Suprapubic skin (tissue), 4 donors: ENCODE measurements around the gene EVL. TPM values are rescaled to one million over a fixed set of nuclear protein-coding genes. Genes with fewer than 3 reads are reported as not detected.

ENCODE experiments used
- DNase-seq, 2 donors: peaks; one replicate each; pipeline ENCODE4 v3.0.0-alpha.2; 2019; ENCODE audit warnings: low spot score in 2 of 2
- H3K27ac ChIP-seq: fragments of 200-600 bp; sonication (generic); one replicate; pipeline ENCODE4 v1.5.1; 2019
- H3K27me3 ChIP-seq: fragments of 200-600 bp; sonication (generic); one replicate; pipeline ENCODE4 v1.5.1; 2019
- H3K36me3 ChIP-seq: fragments of 200-600 bp; sonication (generic); one replicate; pipeline ENCODE4 v1.5.1; 2019
- H3K4me1 ChIP-seq: fragments of 200-600 bp; sonication (generic); one replicate; pipeline ENCODE4 v1.5.1; 2019
- H3K4me3 ChIP-seq: fragments of 200-600 bp; sonication (generic); one replicate; pipeline ENCODE4 v1.5.1; 2019; ENCODE audit warnings: mild to moderate bottlenecking
- H3K9me3 ChIP-seq: fragments of 200-600 bp; sonication (generic); one replicate; pipeline ENCODE4 v1.5.1; 2019
- CTCF ChIP-seq, 2 donors: fragments of 200-600 bp in 1 of 2; fragments of 450-650 bp in 1 of 2; sonication (generic) in 1 of 2; IDR thresholded peaks; one replicate each; pipeline ENCODE4 v1.5.1; 2016 to 2019; ENCODE audit warnings: antibody characterized with exemption in 2 of 2, mild to moderate bottlenecking in 1 of 2, moderate library complexity in 1 of 2
- EP300 ChIP-seq: sonication (generic); formaldehyde crosslinking; IDR thresholded peaks from one replicate; pipeline ENCODE4 v1.6.1; 2017; ENCODE audit warnings: antibody characterized with exemption
- POLR2A ChIP-seq, 2 donors: fragments of 450-650 bp; IDR thresholded peaks; one replicate each; pipeline ENCODE4 v1.6.1; 2017; ENCODE audit warnings: antibody characterized with exemption in 2 of 2, mild to moderate bottlenecking in 2 of 2, moderate library complexity in 2 of 2
- POLR2AphosphoS5 ChIP-seq, 3 donors: sonication (generic); formaldehyde crosslinking; IDR thresholded peaks; one replicate each; pipeline ENCODE4 v1.6.1; 2017; ENCODE audit warnings: antibody characterized with exemption in 3 of 3
- WGBS: methylation state at CpG from one replicate; pipeline ENCODE4 v1.1.5; 2018; 5-methylcytosine and 5-hydroxymethylcytosine counted together
- total RNA-seq, 4 donors: library from RNA; depleted of rRNA; stranded (reverse); fragments of >200 nt; gene quantifications; one replicate each; pipeline ENCODE4 v1.1.0, GENCODE V29; 2016

EVL gene
- total RNA-seq, 4 donors from 2014 or later, result 48.8 to 80.0 (median 61.4) TPM

- no peaks in the 10 kb centered on the region for H3K36me3 ChIP-seq
- no peak overlapping the region for H3K27ac ChIP-seq
- DNase-seq, result no peak
- peaks cover 29% of the 10 kb centered on the region for H3K4me1 ChIP-seq
- H3K27me3 ChIP-seq, result no peaks in the 10 kb centered on the region
- no peaks in the 10 kb centered on the region for H3K9me3 ChIP-seq
- TF ChIP-seq POLR2A (IDR thresholded peaks at IDR 0.05) (no peak), EP300 (no peak), CTCF (IDR thresholded peaks at IDR 0.05) (no peak), POLR2AphosphoS5 (IDR thresholded peaks at IDR 0.05) (no peak)
- no peak overlapping the region for H3K4me3 ChIP-seq
Measured at GRCh38 chr14:100034961-100035500, 30.2 kb upstream of the EVL start.

- Histone ChIP-seq H3K27me3 (no peaks in the 10 kb centered on the region), H3K27ac (no peak overlapping the region), H3K4me3 (no peak overlapping the region), H3K9me3 (no peaks in the 10 kb centered on the region), H3K36me3 (no peaks in the 10 kb centered on the region), H3K4me1 (peaks cover 22% of the 10 kb centered on the region)
- TF ChIP-seq POLR2AphosphoS5 (IDR thresholded peaks at IDR 0.05), result no peak
- TF ChIP-seq POLR2A (IDR thresholded peaks at IDR 0.05), result no peak
- no peak for TF ChIP-seq EP300
- no peak for TF ChIP-seq CTCF (IDR thresholded peaks at IDR 0.05)
- 89% methylated on average over 2 of the region's 2 CpGs for WGBS
- no peak for DNase-seq
Measured at GRCh38 chr14:100035700-100036099, 29.5 kb upstream of the EVL start.

- TF ChIP-seq CTCF (IDR thresholded peaks at IDR 0.05) (no peak), POLR2A (IDR thresholded peaks at IDR 0.05) (no peak), POLR2AphosphoS5 (IDR thresholded peaks at IDR 0.05) (no peak), EP300 (no peak)
- Histone ChIP-seq H3K36me3 (no peaks in the 10 kb centered on the region), H3K9me3 (no peaks in the 10 kb centered on the region), H3K4me1 (peaks cover 6% of the 10 kb centered on the region), H3K27me3 (no peaks in the 10 kb centered on the region), H3K27ac (no peak overlapping the region), H3K4me3 (no peak overlapping the region)
- DNase-seq, result no peak
- 64% methylated on average over 2 of the region's 2 CpGs for WGBS
Measured at GRCh38 chr14:100037353-100037752, 27.9 kb upstream of the EVL start.

GRCh38 chr14:100038065-100038464 lies 27.2 kb upstream of the EVL start:
- 81% methylated on average over 5 of the region's 5 CpGs for WGBS
- no peak overlapping the region for H3K4me3 ChIP-seq
- no peak overlapping the region for H3K27ac ChIP-seq
- no peaks in the 10 kb centered on the region for H3K27me3 ChIP-seq
- H3K4me1 ChIP-seq, result no peaks in the 10 kb centered on the region
- no peak for DNase-seq
- H3K9me3 ChIP-seq, result no peaks in the 10 kb centered on the region
- TF ChIP-seq POLR2AphosphoS5 (IDR thresholded peaks at IDR 0.05), result no peak
- no peak for TF ChIP-seq CTCF (IDR thresholded peaks at IDR 0.05)
- TF ChIP-seq POLR2A (IDR thresholded peaks at IDR 0.05), result no peak
- TF ChIP-seq EP300, result no peak
- H3K36me3 ChIP-seq, result no peaks in the 10 kb centered on the region

- no peak overlapping the region for H3K4me3 ChIP-seq
- H3K4me1 ChIP-seq, result no peaks in the 10 kb centered on the region
- H3K9me3 ChIP-seq, result no peaks in the 10 kb centered on the region
- DNase-seq, result no peak
- TF ChIP-seq CTCF (IDR thresholded peaks at IDR 0.05) (no peak), POLR2AphosphoS5 (IDR thresholded peaks at IDR 0.05) (no peak), EP300 (no peak), POLR2A (IDR thresholded peaks at IDR 0.05) (no peak)
- no peaks in the 10 kb centered on the region for H3K36me3 ChIP-seq
- no peaks in the 10 kb centered on the region for H3K27me3 ChIP-seq
- 94% methylated on average over 3 of the region's 3 CpGs for WGBS
- no peak overlapping the region for H3K27ac ChIP-seq
Measured at GRCh38 chr14:100039903-100040302, 25.3 kb upstream of the EVL start.
